ENCODE measurements around the gene RAD51. TPM values are rescaled to one million over a fixed set of nuclear protein-coding genes. Genes with fewer than 3 reads are reported as not detected.

RAD51 gene
- total and polyA plus RNA-seq, 2 of the 8 experiments (the other 6 are each of a cell fraction or from before 2014, with no cell fraction given), result 32.2 to 42.4 TPM

- Histone ChIP-seq H3K79me2 (ENCODE audit: control insufficient read depth in 1 of 2, insufficient read depth in 2 of 2, low read length in 2 of 2) (no peaks in the 10 kb centered on the region), H2BK120ac (replicated peaks; ENCODE audit: low read depth, low read length) (no peak overlapping the region), H2AFZ (ENCODE audit: low read length) (no peak overlapping the region), H4K5ac (ENCODE audit: insufficient read length, low read depth, low read length) (no peak overlapping the region), H4K8ac (ENCODE audit: extremely low read depth, insufficient read depth, low read length) (no peak overlapping the region), H3K4ac (replicated peaks; ENCODE audit: insufficient read length, low read depth, low read length) (no peak overlapping the region), H3K27ac (ENCODE audit: low read depth, low read length) (no peak overlapping the region), H3K23me2 (ENCODE audit: low read depth, low read length) (no peaks in the 10 kb centered on the region), H2BK15ac (ENCODE audit: low read length) (no peak overlapping the region), H4K20me1 (replicated peaks in 1 of 2; ENCODE audit: control insufficient read depth in 1 of 2, insufficient read depth in 2 of 2, low read length in 2 of 2) (peaks cover 0 to 1% of the 10 kb centered on the region in 2 experiments), H2BK20ac (ENCODE audit: low read length) (no peak overlapping the region), H3K9me3 (ENCODE audit: insufficient read depth in 2 of 2, low read depth in 1 of 2, low read length in 1 of 2) (no peaks in the 10 kb centered on the region), H3K4me1 (replicated peaks in 1 of 4; ENCODE audit: control insufficient read depth in 3 of 4, insufficient read depth in 4 of 4, low read length in 3 of 4) (peaks cover 12 to 18% (median 17%) of the 10 kb centered on the region in 4 experiments), H3K4me2 (ENCODE audit: insufficient read depth in 1 of 2, low read depth in 2 of 2, low read length in 2 of 2) (no peak overlapping the region), H3K79me1 (ENCODE audit: low read depth, low read length) (no peaks in the 10 kb centered on the region), H3K23ac (ENCODE audit: insufficient read length) (no peak overlapping the region), H3K14ac (ENCODE audit: insufficient read length) (no peak overlapping the region), H3K9ac (replicated peaks in 1 of 4; ENCODE audit: extremely low read depth in 1 of 4, low read depth in 3 of 4, low read length in 3 of 4) (no peak overlapping the region), H3K18ac (ENCODE audit: extremely low read depth, low read length) (no peak overlapping the region), H3K27me3 (replicated peaks in 1 of 4; ENCODE audit: control insufficient read depth in 3 of 4, extremely low read depth in 1 of 4, insufficient read depth in 3 of 4, low read length in 3 of 4) (no peaks in the 10 kb centered on the region), H3K4me3 (ENCODE audit: extremely low read depth in 1 of 4, insufficient read depth in 2 of 4, low read depth in 3 of 4, low read length in 4 of 4) (no peak overlapping the region), H2BK12ac (ENCODE audit: low read depth, low read length) (no peak overlapping the region), H3K36me3 (ENCODE audit: control insufficient read depth in 2 of 4, insufficient read depth in 4 of 4, low read length in 3 of 4) (peaks cover 3 to 42% (median 25%) of the 10 kb centered on the region in 4 experiments; a peak in 6 of 8 replicates), H4K91ac (replicated peaks; ENCODE audit: insufficient read length, low read length) (no peak overlapping the region), H2BK5ac (ENCODE audit: low read depth, low read length) (no peak overlapping the region), H3K56ac (replicated peaks; ENCODE audit: insufficient read length, low read depth, low read length) (no peak overlapping the region), H2AK5ac (ENCODE audit: low read depth, low read length) (no peak overlapping the region)
- TF ChIP-seq RAD21 (IDR thresholded peaks at IDR 0.05 in 1 of 2, conservative IDR thresholded peaks at IDR 0.05 in 1 of 2; ENCODE audit: low read depth in 2 of 2, low read length in 2 of 2) (no peak), POLR2A (IDR thresholded peaks at IDR 0.05; ENCODE audit: control extremely low read depth in 1 of 2, low read depth in 2 of 2, low read length in 2 of 2) (no peak), SRF (IDR thresholded peaks at IDR 0.05; ENCODE audit: low read depth, low read length) (no peak), KDM5A (IDR thresholded peaks at IDR 0.05; ENCODE audit: low read length) (no peak), POU5F1 (IDR thresholded peaks at IDR 0.05; ENCODE audit: low read depth, low read length) (no peak), SP1 (IDR thresholded peaks at IDR 0.05; ENCODE audit: low read depth, low read length) (no peak)
- ChIA-PET CTCF (ENCODE audit: partially characterized antibody) (interaction anchor here (0.7 to 4.2 kb wide), 7 partner anchors 9 to 170 kb away, joined by 3 to 22 read pairs (median 5); partner anchors contain the start of gene VPS18), POLR2A (ENCODE audit: partially characterized antibody) (interaction anchor here (0.6 to 2.6 kb wide), 4 partner anchors 11 to 165 kb away, joined by 3 to 11 read pairs (median 6); partner anchors contain the start of genes RAD51 and SPINT1)
- WGBS, 2 experiments (ENCODE audit: extremely low coverage in 1 of 2, insufficient coverage in 1 of 2, insufficient read length in 1 of 2, insufficient replicate concordance in 2 of 2, low coverage in 1 of 2, low lambda C conversion rate in 2 of 2, missing lambda C conversion rate in 1 of 2), result 86% methylated on average over 3 of the region's 3 CpGs; no CpG with 5 or more reads in 1 of the 2 experiments
- no peak for FAIRE-seq
- no peak for DNase-seq (ENCODE audit: low read depth in 1 of 2, low spot score in 2 of 2)
These were observed 42.1 kb downstream of the RAD51 start for GRCh38 chr15:40737048-40737447.
